ENCODE measurements around the gene THAP4. TPM values are rescaled to one million over a fixed set of nuclear protein-coding genes. Genes with fewer than 3 reads are reported as not detected.

Gene THAP4
- total RNA-seq, 4 donors from 2014 or later, result 27.3 to 61.2 (median 42.0) TPM

- Histone ChIP-seq H3K4me3 (no peak overlapping the region), H3K9me3 (peaks cover 0 to 14% (median under 1%) of the 10 kb centered on the region in 4 donors), H3K27me3 (peaks cover 0 to 48% of the 10 kb centered on the region in 2 donors), H3K4me1 (peaks cover 0 to 11% (median 0%) of the 10 kb centered on the region in 4 donors), H3K27ac (no peak overlapping the region), H3K36me3 (no peaks in the 10 kb centered on the region)
- WGBS, 2 donors, result 55 to 68% methylated on average over 12 of the region's 12 CpGs
- TF ChIP-seq POLR2A (IDR thresholded peaks at IDR 0.05), result no peak
- no peak for TF ChIP-seq CTCF (IDR thresholded peaks at IDR 0.05)
- TF ChIP-seq EP300 (IDR thresholded peaks at IDR 0.05), result no peak
- DNase-seq (ENCODE audit: low spot score in 2 of 2), result no peak
These were observed 85.4 kb downstream of the THAP4 start for GRCh38 chr2:241551599-241551997.

DNA sequence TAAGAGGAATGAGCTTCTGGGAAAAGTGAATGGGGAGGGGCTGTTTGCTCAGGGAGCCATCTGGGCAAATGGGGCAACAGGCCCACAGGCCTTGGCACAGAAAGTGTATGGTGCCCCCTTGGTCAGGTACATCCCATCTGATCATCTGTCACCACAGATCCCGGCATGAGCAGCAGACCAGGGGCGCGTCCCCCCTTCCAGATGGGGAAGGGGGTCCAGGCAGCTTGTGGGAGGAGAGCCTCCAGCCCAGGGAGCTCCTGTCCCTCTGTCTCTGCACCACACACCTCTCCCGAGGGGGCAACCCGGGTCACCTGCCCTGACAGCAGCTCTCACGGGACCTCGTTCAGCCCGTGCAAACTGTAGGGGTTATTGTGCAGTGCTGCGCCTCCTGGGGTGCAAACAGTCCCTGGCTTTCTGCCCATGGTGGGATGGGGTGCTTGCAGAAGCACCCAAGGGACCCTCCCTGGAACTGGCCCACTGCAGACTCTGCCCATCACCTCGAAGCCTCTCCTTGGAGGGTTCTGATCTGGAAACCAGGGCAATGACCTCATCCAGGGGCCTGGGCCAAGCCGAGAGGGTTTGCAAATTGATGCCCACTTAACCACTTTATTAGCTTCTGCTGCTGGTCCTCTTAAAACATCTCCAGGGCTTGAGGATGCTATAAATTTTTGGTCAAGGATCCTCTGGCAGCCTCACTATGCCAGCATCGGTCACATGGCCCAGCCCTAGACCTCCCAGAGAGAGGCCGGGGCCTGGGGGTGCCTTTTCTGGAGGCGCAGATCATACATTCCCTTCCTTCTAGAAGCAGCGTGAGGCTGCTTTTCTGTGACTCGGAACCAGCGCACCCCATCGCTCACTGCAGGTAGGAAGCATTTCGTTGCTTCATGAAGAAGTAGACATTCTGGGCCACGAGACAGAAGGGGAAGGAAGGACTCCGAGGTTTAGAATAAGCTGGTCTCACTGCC, 86.1 kb downstream of the THAP4 start:
- H3K4me1 ChIP-seq, result peaks cover 0 to 12% (median 0%) of the 10 kb centered on the region in 4 donors
- 83% methylated on average over 16 to 21 of the region's 21 CpGs for WGBS, 2 donors
- no peak for DNase-seq (ENCODE audit: low spot score in 2 of 2)
- H3K9me3 ChIP-seq, result peaks cover 0 to 7% (median 0%) of the 10 kb centered on the region in 4 donors
- no peaks in the 10 kb centered on the region for H3K36me3 ChIP-seq
- H3K27me3 ChIP-seq, result peaks cover 0 to 49% of the 10 kb centered on the region in 2 donors
- no peak for TF ChIP-seq EP300 (IDR thresholded peaks at IDR 0.05)
- no peak for TF ChIP-seq POLR2A (IDR thresholded peaks at IDR 0.05)
- no peak for TF ChIP-seq CTCF (IDR thresholded peaks at IDR 0.05)
- no peak overlapping the region for H3K27ac ChIP-seq
- H3K4me3 ChIP-seq, result no peak overlapping the region

- TF ChIP-seq CTCF (IDR thresholded peaks at IDR 0.05), result no peak
- no peak for TF ChIP-seq EP300 (IDR thresholded peaks at IDR 0.05)
- TF ChIP-seq POLR2A (IDR thresholded peaks at IDR 0.05), result no peak
- 87 to 89% methylated on average over 3 of the region's 3 CpGs for WGBS, 2 donors
- H3K27me3 ChIP-seq, result peaks cover 0 to 58% of the 10 kb centered on the region in 2 donors
- no peak for DNase-seq (ENCODE audit: low spot score in 2 of 2)
- no peaks in the 10 kb centered on the region for H3K9me3 ChIP-seq
- H3K36me3 ChIP-seq, result no peaks in the 10 kb centered on the region
- no peak overlapping the region for H3K27ac ChIP-seq
- peaks cover 0 to 12% (median 0%) of the 10 kb centered on the region in 4 donors for H3K4me1 ChIP-seq
- no peak overlapping the region for H3K4me3 ChIP-seq
These were observed 88.5 kb downstream of the THAP4 start for GRCh38 chr2:241548451-241548835.

- H3K4me3 ChIP-seq, result no peak overlapping the region
- H3K9me3 ChIP-seq, result no peaks in the 10 kb centered on the region
- no peaks in the 10 kb centered on the region for H3K36me3 ChIP-seq
- peaks cover 0 to 60% of the 10 kb centered on the region in 2 donors for H3K27me3 ChIP-seq
- peaks cover 0 to 12% (median 0%) of the 10 kb centered on the region in 4 donors for H3K4me1 ChIP-seq
- H3K27ac ChIP-seq, result no peak overlapping the region
- TF ChIP-seq CTCF (IDR thresholded peaks at IDR 0.05), result no peak
- no peak for TF ChIP-seq POLR2A (IDR thresholded peaks at IDR 0.05)
- TF ChIP-seq EP300 (IDR thresholded peaks at IDR 0.05), result no peak
- 90% methylated on average over 16 of the region's 16 CpGs for WGBS, 2 donors
- no peak for DNase-seq (ENCODE audit: low spot score in 2 of 2)
These were observed 89.0 kb downstream of the THAP4 start for GRCh38 chr2:241547781-241548450.

Measured in tibial nerve (tissue), 4 donors.